PFSK-1 (cell line): ENCODE data around the gene NRL.

Experiments
- FOXP2 ChIP-seq: optimal IDR thresholded peaks from 2 replicates; pipeline ENCODE3; 2011; ENCODE audit warnings: borderline replicate concordance, control low read depth, inconsistent platforms; ENCODE audit not compliant: insufficient read depth; ENCODE audit errors: extremely low read length, extremely low read depth
- POLR2AphosphoS5 ChIP-seq: IDR thresholded peaks from 2 replicates; pipeline ENCODE4 v1.6.1; 2012; ENCODE audit warnings: low read depth, mild to moderate bottlenecking, control low read depth, low read length, moderate library complexity
- REST ChIP-seq, 2 experiments: IDR thresholded peaks; 2 replicates each; pipeline versions ENCODE4 v1.6.1 to v1.8.0; 2011 to 2012; ENCODE audit warnings: low read depth in 2 of 2, low read length in 2 of 2, control low read depth in 1 of 2, inconsistent platforms in 1 of 2, mild to moderate bottlenecking in 1 of 2, moderate library complexity in 1 of 2; ENCODE audit not compliant: insufficient read depth in 1 of 2
- SIN3A ChIP-seq: IDR thresholded peaks from 2 replicates; pipeline ENCODE4 v1.6.1; 2012; ENCODE audit warnings: mild to moderate bottlenecking, low read length, moderate library complexity, borderline replicate concordance; ENCODE audit not compliant: insufficient read depth
- TAF1 ChIP-seq: IDR thresholded peaks from 2 replicates; pipeline ENCODE4 v1.6.1; 2012; ENCODE audit warnings: low read length, control low read depth, borderline replicate concordance; ENCODE audit not compliant: insufficient read depth

Gene NRL

GRCh38 chr14:24127673-24128072, 12.9 kb upstream of the NRL start:
- TF ChIP-seq POLR2AphosphoS5 (no peak), FOXP2 (no peak), REST (IDR thresholded peaks at IDR 0.05; ENCODE audit: insufficient read depth in 1 of 2, low read depth in 2 of 2, low read length in 2 of 2) (no peak), TAF1 (no peak), SIN3A (no peak)

GRCh38 chr14:24126939-24127338, 12.2 kb upstream of the NRL start:
- TF ChIP-seq TAF1 (no peak), FOXP2 (no peak), POLR2AphosphoS5 (no peak), REST (IDR thresholded peaks at IDR 0.05; ENCODE audit: insufficient read depth in 1 of 2, low read depth in 2 of 2, low read length in 2 of 2) (no peak), SIN3A (no peak)

GRCh38 chr14:24123424-24124417, 9.0 kb upstream of the NRL start:
- TF ChIP-seq REST (IDR thresholded peaks at IDR 0.05; ENCODE audit: insufficient read depth in 1 of 2, low read depth in 2 of 2, low read length in 2 of 2) (no peak), FOXP2 (no peak), POLR2AphosphoS5 (no peak), SIN3A (no peak)

- no peak for TF ChIP-seq SIN3A
- TF ChIP-seq REST (IDR thresholded peaks at IDR 0.05; ENCODE audit: insufficient read depth in 1 of 2, low read depth in 2 of 2, low read length in 2 of 2) = no peak
- TF ChIP-seq FOXP2 = no peak
- TF ChIP-seq TAF1 = no peak
- no peak for TF ChIP-seq POLR2AphosphoS5
Measured at GRCh38 chr14:24122898-24123297, 8.1 kb upstream of the NRL start.
